Measurements from ENCODE around the gene PNPLA3.

DNA sequence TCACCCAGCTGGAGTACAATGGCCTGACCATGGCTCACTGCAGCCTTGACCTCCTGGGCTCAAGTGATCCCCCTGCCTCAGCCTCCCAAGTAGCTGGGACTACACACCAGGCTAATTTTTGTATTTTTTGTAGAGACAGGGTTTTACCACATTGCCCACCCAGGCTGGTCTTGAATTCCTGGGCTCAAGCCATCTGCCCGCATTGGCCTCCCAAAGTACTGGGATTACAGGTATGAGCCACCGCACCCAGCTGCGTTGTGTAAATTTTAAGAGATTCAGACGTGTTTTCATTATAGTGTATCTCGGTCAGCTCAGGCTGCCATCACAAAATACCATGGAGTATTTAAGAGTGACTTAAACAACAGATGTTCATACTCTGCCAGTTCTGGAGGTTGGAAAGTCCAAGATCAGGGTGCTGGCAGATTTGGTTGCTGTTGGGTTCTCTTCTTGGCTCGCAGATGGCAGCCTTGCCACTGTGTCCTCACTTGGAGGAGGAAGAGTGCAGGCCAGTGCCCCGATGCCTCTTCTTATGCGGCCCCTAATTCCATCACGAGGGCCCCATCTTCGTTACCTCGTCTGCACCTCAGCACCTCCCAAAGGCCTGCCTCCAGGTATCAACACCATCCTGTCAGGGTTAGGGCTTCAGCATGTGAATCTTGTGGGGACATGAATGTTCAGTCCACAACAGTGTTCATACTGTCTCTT, 67.9 kb downstream of the PNPLA3 start:
- TF ChIP-seq CTCF (IDR thresholded peaks at IDR 0.05) (no peak), POLR2A (IDR thresholded peaks at IDR 0.05) (no peak)
